Trophoblast cell (in vitro differentiated cells and primary cell): ENCODE measurements around the gene PRPF31.
A peak's percentile ranks its signal among the peaks of the same experiment; 100 is the strongest.

ENCODE experiments used
- DNase-seq, 2 donors: peaks; one replicate each; pipeline ENCODE4 v3.0.0-alpha.2; 2016
- H2AFZ ChIP-seq: 2 replicates; pipeline ENCODE4 v1.6.1; 2013; ENCODE audit warnings: low read length, moderate library complexity, mild to moderate bottlenecking; ENCODE audit not compliant: insufficient read depth, poor library complexity
- H2AK5ac ChIP-seq: 2 replicates; pipeline ENCODE4 v1.6.1; 2013; ENCODE audit warnings: mild to moderate bottlenecking, low read length
- H2BK120ac ChIP-seq: 2 replicates; pipeline ENCODE4 v1.6.1; 2013; ENCODE audit warnings: low read length, mild to moderate bottlenecking, moderate library complexity; ENCODE audit not compliant: insufficient read depth, poor library complexity
- H2BK12ac ChIP-seq: 2 replicates; pipeline ENCODE4 v1.6.1; 2013; ENCODE audit warnings: mild to moderate bottlenecking, low read length, moderate library complexity
- H2BK5ac ChIP-seq: 2 replicates; pipeline ENCODE4 v1.6.1; 2013; ENCODE audit warnings: low read length, low read depth, moderate library complexity, mild to moderate bottlenecking; ENCODE audit not compliant: poor library complexity
- H3K14ac ChIP-seq: 2 replicates; pipeline ENCODE4 v1.6.1; 2013; ENCODE audit warnings: mild to moderate bottlenecking, low read length
- H3K18ac ChIP-seq: 2 replicates; pipeline ENCODE4 v1.6.1; 2013; ENCODE audit warnings: mild to moderate bottlenecking, low read length
- H3K23ac ChIP-seq: 2 replicates; pipeline ENCODE4 v1.6.1; 2013; ENCODE audit warnings: low read length
- H3K27ac ChIP-seq: 2 replicates; pipeline ENCODE4 v1.5.1; 2013; ENCODE audit warnings: low read depth, mild to moderate bottlenecking, inconsistent platforms, low read length, moderate library complexity
- H3K27me3 ChIP-seq: 2 replicates; pipeline ENCODE4 v1.6.1; 2013; ENCODE audit warnings: inconsistent platforms, mild to moderate bottlenecking, low read length, moderate library complexity; ENCODE audit not compliant: insufficient read depth
- H3K36me3 ChIP-seq, 2 experiments: 1 replicate in 1 of 2; 2 replicates in 1 of 2; pipeline ENCODE4 v1.6.1; 2013; ENCODE audit warnings: low read length in 2 of 2, mild to moderate bottlenecking in 2 of 2, moderate library complexity in 1 of 2; ENCODE audit not compliant: insufficient read depth in 2 of 2, control insufficient read depth in 1 of 2
- H3K4ac ChIP-seq: 2 replicates; pipeline ENCODE4 v1.6.1; 2013; ENCODE audit warnings: low read depth, mild to moderate bottlenecking, low read length, moderate library complexity
- H3K4me1 ChIP-seq, 2 experiments: 1 replicate in 1 of 2; 2 replicates in 1 of 2; pipeline ENCODE4 v1.6.1; 2013; ENCODE audit warnings: low read length in 2 of 2, mild to moderate bottlenecking in 2 of 2, moderate library complexity in 1 of 2; ENCODE audit not compliant: insufficient read depth in 2 of 2, control insufficient read depth in 1 of 2
- H3K4me2 ChIP-seq: 2 replicates; pipeline ENCODE4 v1.6.1; 2013; ENCODE audit warnings: inconsistent platforms, mild to moderate bottlenecking, low read length, moderate library complexity
- H3K4me3 ChIP-seq: 2 replicates; pipeline ENCODE4 v1.5.1; 2013; ENCODE audit warnings: mild to moderate bottlenecking, low read depth, low read length, inconsistent platforms
- H3K79me1 ChIP-seq: one replicate; pipeline ENCODE4 v1.6.1; 2013; ENCODE audit warnings: low read length
- H3K79me2 ChIP-seq: 2 replicates; pipeline ENCODE4 v1.6.1; 2013; ENCODE audit warnings: low read length, mild to moderate bottlenecking; ENCODE audit not compliant: control insufficient read depth, insufficient read depth, poor library complexity
- H3K9ac ChIP-seq: 2 replicates; pipeline ENCODE4 v1.6.1; 2013; ENCODE audit warnings: mild to moderate bottlenecking, low read length
- H3K9me3 ChIP-seq: 2 replicates; pipeline ENCODE4 v1.6.1; 2013; ENCODE audit warnings: low read depth, mild to moderate bottlenecking, control low read depth, inconsistent platforms, low read length; ENCODE audit not compliant: insufficient read depth
- H4K12ac ChIP-seq: 2 replicates; pipeline ENCODE4 v1.6.1; 2013; ENCODE audit warnings: low read depth, mild to moderate bottlenecking, low read length, moderate library complexity
- H4K8ac ChIP-seq: 2 replicates; pipeline ENCODE4 v1.6.1; 2013; ENCODE audit warnings: low read depth, mild to moderate bottlenecking, low read length, moderate library complexity
- H4K91ac ChIP-seq: one replicate; pipeline ENCODE4 v1.6.1; 2013; ENCODE audit warnings: low read depth, mild to moderate bottlenecking, low read length, moderate library complexity
- WGBS: extraction: QIAGEN DNeasy Blood & Tissue Kit; methylation state at CpG from one replicate; pipeline ENCODE4 v1.1.7; 2013; ENCODE audit warnings: missing lambda C conversion rate; ENCODE audit not compliant: insufficient read length, insufficient coverage; ENCODE audit errors: extremely low coverage; 5-methylcytosine and 5-hydroxymethylcytosine counted together

PRPF31 gene

DNA sequence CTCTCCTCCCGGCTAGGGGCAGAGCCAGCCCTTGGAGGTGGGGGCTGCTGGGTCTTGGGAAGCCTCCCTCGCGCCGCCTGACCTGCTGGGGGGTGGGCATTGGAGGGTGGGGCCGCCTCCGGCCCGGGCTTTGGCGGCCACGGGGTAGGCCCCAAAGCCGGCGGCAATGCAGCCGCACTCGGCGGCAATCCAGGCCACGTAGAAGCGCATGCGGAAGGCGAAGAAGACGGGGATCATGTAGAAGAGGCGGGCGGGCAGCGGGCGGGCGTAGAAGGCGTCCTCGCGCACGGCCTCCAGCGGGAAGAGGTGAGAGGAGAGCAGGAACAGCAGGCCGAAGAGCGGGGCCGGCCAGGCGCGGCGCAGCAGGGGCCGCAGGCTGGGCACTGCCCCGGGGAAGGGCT, 65.1 kb downstream of the PRPF31 start:
- Histone ChIP-seq H3K27me3 (no peaks in the 10 kb centered on the region), H2AFZ (no peak overlapping the region), H3K4me2 (no peak overlapping the region), H4K8ac (no peak overlapping the region), H2BK12ac (no peak overlapping the region), H3K79me1 (no peaks in the 10 kb centered on the region), H3K14ac (no peak overlapping the region), H4K12ac (peak overlapping the region; percentile 26), H3K9me3 (peaks cover 5% of the 10 kb centered on the region), H2BK5ac (no peak overlapping the region), H3K4me1 (no peaks in the 10 kb centered on the region), H2AK5ac (no peak overlapping the region), H2BK120ac (no peak overlapping the region), H3K27ac (no peak overlapping the region), H4K91ac (no peak overlapping the region), H3K4me3 (no peak overlapping the region), H3K18ac (no peak overlapping the region), H3K23ac (no peak overlapping the region), H3K4ac (no peak overlapping the region), H3K9ac (no peak overlapping the region), H3K36me3 (peaks cover 54 to 56% of the 10 kb centered on the region in 2 experiments), H3K79me2 (no peaks in the 10 kb centered on the region)
- DNase-seq, result no peak
- WGBS, result no CpG with 5 or more reads among the region's 37 CpGs
